ENCODE data around the gene CGB3.
"Not testable (repeated sequence)": the region's sequence is repeated elsewhere in the genome, so short reads cannot be mapped to it uniquely, and the experiment has no call there.

The CGB3 gene

DNA sequence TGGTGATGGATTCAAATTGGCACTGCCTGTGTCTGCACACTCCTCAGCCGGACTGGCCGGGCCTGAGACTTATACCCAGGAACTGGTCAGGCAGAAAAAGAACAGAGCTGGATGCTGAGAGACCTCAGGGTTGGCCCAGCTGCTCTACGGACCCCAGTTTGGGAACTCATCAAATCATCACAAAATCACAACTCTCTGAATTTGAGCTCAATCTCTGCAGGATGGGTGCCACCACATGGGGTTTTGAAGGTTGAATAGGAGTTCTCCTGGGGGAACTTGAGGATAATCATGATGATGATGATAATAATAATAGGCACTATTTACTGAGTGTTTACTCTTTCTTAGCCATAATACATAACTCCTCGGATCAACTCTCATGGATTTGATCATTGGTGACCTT, 18.5 kb upstream of the CGB3 start:
- not testable (repeated sequence) for DNase-seq (ENCODE audit: low spot score)

DNA sequence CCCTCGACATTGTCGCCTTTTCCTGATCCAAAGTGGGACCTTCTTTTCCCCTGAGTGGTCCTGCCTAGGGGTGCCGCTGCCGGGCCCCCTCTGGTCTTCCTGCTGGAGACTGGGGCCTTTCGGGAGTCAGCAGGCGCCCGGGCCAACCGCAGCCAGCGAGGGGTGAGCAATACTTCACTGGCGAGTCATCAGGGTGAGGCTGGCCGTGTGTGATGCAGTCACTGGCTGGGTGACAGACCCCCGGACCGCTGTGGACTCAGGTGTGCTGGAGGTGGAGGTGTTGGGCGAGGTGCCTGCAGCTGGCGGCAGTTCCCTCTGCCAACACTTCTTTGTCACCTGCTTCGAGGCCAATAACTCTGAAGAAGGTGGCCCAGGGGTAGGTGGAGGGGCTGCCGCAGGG, 18.0 kb upstream of the CGB3 start:
- DNase-seq (ENCODE audit: low spot score) = no peak

DNA sequence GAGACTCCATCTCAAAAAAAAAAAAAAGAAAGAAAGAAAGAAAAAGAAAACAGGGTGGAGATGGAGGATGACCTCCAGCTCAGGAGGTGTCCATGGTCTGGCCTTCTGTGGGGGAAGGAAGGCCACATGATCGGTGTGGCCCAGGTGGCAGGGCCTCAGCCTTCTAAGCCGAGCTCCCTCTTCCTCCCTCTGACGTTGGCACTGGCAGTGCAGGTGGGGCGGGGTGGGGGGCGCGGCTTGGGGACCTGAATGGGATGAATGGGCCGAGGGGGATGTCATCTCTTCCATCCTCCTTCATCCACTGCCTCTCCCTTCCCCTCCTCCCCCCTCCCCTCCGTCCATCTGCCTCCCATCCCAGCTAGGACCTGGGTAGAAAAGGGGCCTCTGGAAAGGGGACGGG, 15.6 kb upstream of the CGB3 start:
- DNase-seq (ENCODE audit: low spot score) = not testable (repeated sequence)

- DNase-seq (ENCODE audit: low spot score) = not testable (repeated sequence)
Measured at GRCh38 chr19:49038557-49039276, 14.6 kb upstream of the CGB3 start.

DNA sequence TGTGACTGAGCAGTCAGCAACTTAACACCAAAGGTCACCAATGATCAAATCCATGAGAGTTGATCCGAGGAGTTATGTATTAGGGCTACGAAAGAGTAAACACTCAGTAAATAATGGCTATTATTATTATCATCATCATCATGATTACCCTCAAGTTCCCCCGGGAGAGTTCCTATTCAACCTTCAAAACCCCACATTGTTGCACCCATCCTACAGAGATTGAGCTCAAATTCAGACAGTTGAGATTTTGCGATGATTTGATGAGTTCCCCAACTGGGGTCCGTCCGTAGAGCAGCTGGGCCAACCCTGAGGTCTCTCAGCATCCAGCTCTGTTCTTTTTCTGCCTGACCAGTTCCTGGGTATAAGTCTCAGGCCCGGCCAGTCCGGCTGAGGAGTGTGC, 14.0 kb upstream of the CGB3 start:
- not testable (repeated sequence) for DNase-seq (ENCODE audit: low spot score)

GRCh38 chr19:49036815-49037214, 12.7 kb upstream of the CGB3 start, which contains the start of gene CGB1:
CGB1 (minus strand) TSS chr19:49036895; CDS start chr19:49036711, 184 bp downstream.
- not testable (repeated sequence) for DNase-seq (ENCODE audit: low spot score)

- DNase-seq (ENCODE audit: low spot score) = not testable (repeated sequence)
Measured at GRCh38 chr19:49031642-49032301, 7.6 kb upstream of the CGB3 start, which contains the start of gene CGB2. CGB2 (plus strand) TSS chr19:49031890; CDS start chr19:49032096, 206 bp downstream.

- DNase-seq (ENCODE audit: low spot score) = not testable (repeated sequence)
Measured at GRCh38 chr19:49030323-49030722, 6.2 kb upstream of the CGB3 start.

- DNase-seq (ENCODE audit: low spot score) = not testable (repeated sequence)
Measured at GRCh38 chr19:49029749-49030148, 5.6 kb upstream of the CGB3 start.

GRCh38 chr19:49028686-49029085, 4.6 kb upstream of the CGB3 start:
- DNase-seq (ENCODE audit: low spot score) = not testable (repeated sequence)

DNA sequence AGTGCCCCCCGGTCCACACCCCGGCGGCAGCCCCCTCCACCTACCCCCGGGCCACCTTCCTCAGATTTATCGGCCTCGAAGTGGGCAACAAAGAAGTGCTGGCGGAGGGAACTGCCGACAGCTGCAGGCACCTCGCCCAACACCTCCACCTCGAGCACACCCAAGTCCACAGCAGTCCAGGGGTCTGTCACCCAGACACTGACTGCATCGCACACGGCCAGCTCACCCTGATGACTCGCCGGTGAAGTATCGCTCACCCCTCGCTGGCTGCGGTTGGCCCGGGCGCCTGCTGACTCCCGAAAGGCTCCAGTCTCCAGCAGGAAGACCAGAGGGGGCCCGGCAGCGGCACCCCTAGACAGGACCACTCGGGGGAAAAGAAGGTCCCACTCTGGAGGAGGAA, 1.5 kb upstream of the CGB3 start:
- DNase-seq (ENCODE audit: low spot score) = not testable (repeated sequence)

DNA sequence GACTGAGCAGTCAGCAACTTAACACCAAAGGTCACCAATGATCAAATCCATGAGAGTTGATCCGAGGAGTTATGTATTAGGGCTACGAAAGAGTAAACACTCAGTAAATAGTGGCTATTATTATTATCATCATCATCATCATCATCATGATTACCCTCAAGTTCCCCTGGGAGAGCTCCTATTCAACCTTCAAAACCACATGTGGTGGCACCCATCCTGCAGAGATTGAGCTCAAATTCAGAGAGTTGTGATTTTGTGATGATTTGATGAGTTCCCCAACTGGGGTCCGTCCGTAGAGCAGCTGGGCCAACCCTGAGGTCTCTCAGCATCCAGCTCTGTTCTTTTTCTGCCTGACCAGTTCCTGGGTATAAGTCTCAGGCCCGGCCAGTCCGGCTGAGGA, 955 bp upstream of the CGB3 start:
- not testable (repeated sequence) for DNase-seq (ENCODE audit: low spot score)

- DNase-seq (ENCODE audit: low spot score) = no peak
Measured at GRCh38 chr19:49022116-49022515, 2.0 kb downstream of the CGB3 start.

DNA sequence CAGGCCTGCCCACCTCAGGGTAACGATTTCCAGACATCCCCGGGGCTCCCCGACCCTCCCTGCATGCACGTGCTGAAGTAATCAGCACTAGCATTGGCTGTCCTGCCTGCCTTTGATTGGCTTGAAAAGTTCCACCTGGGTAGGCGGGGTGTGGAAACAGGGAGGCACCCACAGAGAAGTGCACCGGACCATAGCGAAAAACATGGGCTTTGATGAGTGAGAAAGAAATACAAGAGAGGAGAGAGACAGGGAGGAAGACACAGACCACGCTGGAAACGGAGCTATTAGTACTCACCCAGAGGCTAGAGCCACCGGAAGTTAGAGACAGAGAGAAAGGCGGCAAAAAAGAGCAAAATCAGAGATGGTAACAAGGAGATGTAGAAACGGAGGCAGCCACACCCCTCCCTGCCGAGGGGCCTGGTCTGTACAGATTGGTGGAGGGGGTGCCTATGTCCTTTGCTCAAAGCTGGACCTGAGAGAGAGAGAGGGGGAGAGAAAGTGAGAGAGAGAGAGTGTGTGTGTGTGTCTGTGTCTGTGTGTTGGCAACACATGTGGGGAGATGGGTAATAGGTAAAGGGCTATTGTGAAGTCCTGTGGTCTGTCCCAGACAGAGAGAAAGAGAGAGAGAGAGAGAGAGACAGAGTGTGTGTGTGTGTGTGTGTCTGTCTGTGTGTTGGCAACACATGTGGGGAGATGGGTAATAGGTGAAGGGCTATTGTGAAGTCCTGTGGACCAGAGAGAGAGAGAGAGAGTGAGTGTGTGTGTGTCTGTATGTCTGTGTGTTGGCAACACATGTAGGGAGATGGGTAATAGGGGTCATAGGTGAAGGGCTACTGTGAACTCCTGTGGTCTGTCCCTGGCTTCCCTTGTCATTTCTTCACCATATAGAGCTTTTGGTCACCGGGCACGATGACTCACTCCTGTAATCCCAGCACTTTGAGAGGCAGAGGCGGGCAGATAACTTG, 2.9 kb downstream of the CGB3 start:
- DNase-seq (ENCODE audit: low spot score) = no peak

- no peak for DNase-seq (ENCODE audit: low spot score)
Measured at GRCh38 chr19:49020342-49020741, 3.8 kb downstream of the CGB3 start.

DNA sequence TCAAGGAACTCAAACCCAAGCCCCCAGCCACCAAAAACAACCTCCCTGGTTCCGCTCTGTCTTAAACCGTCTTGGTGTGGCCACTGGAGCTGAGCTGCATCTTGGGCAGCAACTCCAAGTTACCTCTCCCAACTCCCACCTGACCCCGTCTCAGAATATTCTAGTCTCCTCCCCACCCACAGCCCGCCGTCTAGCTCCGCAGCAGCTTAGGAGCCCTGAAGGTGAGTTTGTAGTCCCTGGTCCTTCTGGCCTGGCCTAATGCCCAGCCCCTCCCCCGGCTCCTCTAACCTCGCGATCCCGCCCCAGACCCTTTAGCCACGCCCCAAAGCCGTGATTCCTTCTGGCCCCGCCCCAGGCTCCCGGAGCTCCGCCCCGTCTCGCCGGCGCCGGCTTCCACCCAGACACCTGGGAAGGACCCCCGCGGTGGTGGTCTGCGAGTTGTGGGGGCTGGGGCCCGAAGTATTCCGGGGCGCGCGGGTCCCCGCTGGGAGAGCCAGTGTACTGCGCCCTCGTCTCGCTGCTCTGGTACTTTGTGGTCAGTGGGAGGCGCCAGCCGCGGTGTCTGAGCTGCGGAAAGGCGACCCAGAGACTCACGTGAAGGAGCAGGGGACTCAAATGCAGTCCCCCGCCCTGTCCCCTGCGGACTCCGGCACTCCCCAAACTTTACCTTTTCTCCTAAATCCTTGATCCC, 4.7 kb downstream of the CGB3 start:
- no peak for DNase-seq (ENCODE audit: low spot score)

GRCh38 chr19:49018388-49019241, 5.5 kb downstream of the CGB3 start:
- DNase-seq (ENCODE audit: low spot score) = not testable (repeated sequence)

- DNase-seq (ENCODE audit: low spot score) = no peak
Measured at GRCh38 chr19:49017666-49018351, 6.3 kb downstream of the CGB3 start.

DNA sequence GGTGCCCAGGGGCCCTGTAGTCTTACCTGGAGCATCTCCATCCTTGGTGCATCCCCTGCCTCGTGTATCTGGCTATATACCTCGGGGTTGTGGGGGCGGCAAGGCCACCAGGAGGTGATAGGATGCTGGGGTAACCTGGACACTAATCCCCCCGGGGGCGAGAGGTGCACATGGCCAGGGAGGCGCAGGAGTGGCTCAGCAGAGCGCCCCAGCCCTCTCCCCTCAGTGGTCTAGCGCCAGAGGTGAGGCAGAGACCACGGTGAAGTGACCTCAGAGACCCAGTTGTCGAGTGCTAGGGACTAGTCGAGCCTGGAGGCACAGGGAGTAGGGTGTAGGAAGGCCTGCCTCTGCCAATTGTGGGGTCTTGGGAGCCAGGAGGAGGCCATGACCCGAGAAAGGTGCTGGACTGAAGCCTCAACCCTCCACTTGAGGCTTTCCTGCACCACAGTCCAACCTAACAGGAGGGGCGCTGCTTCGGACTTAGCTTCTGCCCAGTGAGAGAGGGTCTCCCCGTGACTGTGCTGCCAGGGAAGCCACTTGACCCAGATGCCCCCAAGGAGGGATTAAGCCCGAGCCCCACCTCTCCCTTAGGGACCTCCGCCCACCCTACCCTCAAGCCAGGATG, 7.0 kb downstream of the CGB3 start, which contains the start of gene LHB:
TSS of gene LHB (minus strand) at position 51 of the 625 bp plus-strand sequence. CDS start at position 41, 10 bp downstream.
- no peak for DNase-seq (ENCODE audit: low spot score)
